ENCODE results near the gene ZNF385C. TPM values are rescaled to one million over a fixed set of nuclear protein-coding genes. Genes with fewer than 3 reads are reported as not detected.
A peak's percentile ranks its signal among the peaks of the same experiment; 100 is the strongest.

Gene ZNF385C
- total and polyA plus RNA-seq, 2 donors = 0.66 to 1.1 TPM

- peak overlapping the region; percentile 46 to 67 for H3K4me3 ChIP-seq (ENCODE audit: low read length in 2 of 2)
- H3K9me3 ChIP-seq (ENCODE audit: control insufficient read depth in 2 of 2, insufficient read depth in 1 of 2, low read length in 1 of 2) = no peaks in the 10 kb centered on the region
- H3K36me3 ChIP-seq (ENCODE audit: control insufficient read depth in 2 of 2, insufficient read depth in 2 of 2, low read length in 1 of 2) = no peaks in the 10 kb centered on the region
- peaks cover 4 to 29% of the 10 kb centered on the region in 2 donors for H3K4me1 ChIP-seq (ENCODE audit: control insufficient read depth in 2 of 2, insufficient read depth in 2 of 2, low read length in 2 of 2)
- peak in 1 of 9 donors; percentile 56 for DNase-seq (ENCODE audit: low read depth in 6 of 9, low spot score in 9 of 9)
- H3K27me3 ChIP-seq (ENCODE audit: control insufficient read depth in 2 of 2, insufficient read depth in 1 of 2, low read length in 1 of 2) = peaks cover 0 to 11% of the 10 kb centered on the region in 2 donors
- H3K27ac ChIP-seq (ENCODE audit: low read depth in 1 of 2, low read length in 1 of 2) = no peak overlapping the region
- WGBS = 2% methylated on average over 67 of the region's 67 CpGs
Observed at GRCh38 chr17:42072323-42073187, 25.7 kb downstream of the ZNF385C start.

- Histone ChIP-seq H3K4me3 (ENCODE audit: low read length in 2 of 2) (peak overlapping the region; percentile 46 to 67), H3K27ac (ENCODE audit: low read depth in 1 of 2, low read length in 1 of 2) (no peak overlapping the region), H3K9me3 (ENCODE audit: control insufficient read depth in 2 of 2, insufficient read depth in 1 of 2, low read length in 1 of 2) (no peaks in the 10 kb centered on the region), H3K27me3 (ENCODE audit: control insufficient read depth in 2 of 2, insufficient read depth in 1 of 2, low read length in 1 of 2) (peaks cover 0 to 11% of the 10 kb centered on the region in 2 donors), H3K36me3 (ENCODE audit: control insufficient read depth in 2 of 2, insufficient read depth in 2 of 2, low read length in 1 of 2) (no peaks in the 10 kb centered on the region), H3K4me1 (ENCODE audit: control insufficient read depth in 2 of 2, insufficient read depth in 2 of 2, low read length in 2 of 2) (peaks cover 6 to 35% of the 10 kb centered on the region in 2 donors)
- DNase-seq (ENCODE audit: low read depth in 6 of 9, low spot score in 9 of 9) = peak in 3 of 9 donors; percentile 40 to 62 (median 47)
- WGBS = 33% methylated on average over 3 of the region's 3 CpGs
Observed at GRCh38 chr17:42071810-42072209, 26.5 kb downstream of the ZNF385C start.

GRCh38 chr17:42068979-42069378 is 29.3 kb downstream of the ZNF385C start:
- no peaks in the 10 kb centered on the region for H3K36me3 ChIP-seq (ENCODE audit: control insufficient read depth in 2 of 2, insufficient read depth in 2 of 2, low read length in 1 of 2)
- H3K27me3 ChIP-seq (ENCODE audit: control insufficient read depth in 2 of 2, insufficient read depth in 1 of 2, low read length in 1 of 2) = peaks cover 0 to 11% of the 10 kb centered on the region in 2 donors
- WGBS = 97% methylated on average over 3 of the region's 3 CpGs
- no peak overlapping the region for H3K27ac ChIP-seq (ENCODE audit: low read depth in 1 of 2, low read length in 1 of 2)
- DNase-seq (ENCODE audit: low read depth in 6 of 9, low spot score in 9 of 9) = no peak
- no peak overlapping the region for H3K4me3 ChIP-seq (ENCODE audit: low read length in 2 of 2)
- no peaks in the 10 kb centered on the region for H3K9me3 ChIP-seq (ENCODE audit: control insufficient read depth in 2 of 2, insufficient read depth in 1 of 2, low read length in 1 of 2)
- peaks cover 14 to 53% of the 10 kb centered on the region in 2 donors for H3K4me1 ChIP-seq (ENCODE audit: control insufficient read depth in 2 of 2, insufficient read depth in 2 of 2, low read length in 2 of 2)

- Histone ChIP-seq H3K27me3 (ENCODE audit: control insufficient read depth in 2 of 2, insufficient read depth in 1 of 2, low read length in 1 of 2) (peaks cover 0 to 7% of the 10 kb centered on the region in 2 donors), H3K27ac (ENCODE audit: low read depth in 1 of 2, low read length in 1 of 2) (no peak overlapping the region), H3K4me1 (ENCODE audit: control insufficient read depth in 2 of 2, insufficient read depth in 2 of 2, low read length in 2 of 2) (peaks cover 27 to 53% of the 10 kb centered on the region in 2 donors), H3K36me3 (ENCODE audit: control insufficient read depth in 2 of 2, insufficient read depth in 2 of 2, low read length in 1 of 2) (no peaks in the 10 kb centered on the region), H3K9me3 (ENCODE audit: control insufficient read depth in 2 of 2, insufficient read depth in 1 of 2, low read length in 1 of 2) (peaks cover 0 to 2% of the 10 kb centered on the region in 2 donors), H3K4me3 (ENCODE audit: low read length in 2 of 2) (no peak overlapping the region)
- peak in 4 of 9 donors; percentile 41 to 71 (median 68) for DNase-seq (ENCODE audit: low read depth in 6 of 9, low spot score in 9 of 9)
- 64% methylated on average over 12 of the region's 12 CpGs for WGBS
Observed at GRCh38 chr17:42067371-42068091, 30.7 kb downstream of the ZNF385C start.

- DNase-seq (ENCODE audit: low read depth in 6 of 9, low spot score in 9 of 9) = peak in 2 of 9 donors; percentile 58 to 71
- no peak overlapping the region for H3K4me3 ChIP-seq (ENCODE audit: low read length in 2 of 2)
- H3K9me3 ChIP-seq (ENCODE audit: control insufficient read depth in 2 of 2, insufficient read depth in 1 of 2, low read length in 1 of 2) = peaks cover 0 to 2% of the 10 kb centered on the region in 2 donors
- peak overlapping the region in 1 of 2 donors; percentile 50 for H3K27ac ChIP-seq (ENCODE audit: low read depth in 1 of 2, low read length in 1 of 2)
- peaks cover 42 to 59% of the 10 kb centered on the region in 2 donors for H3K4me1 ChIP-seq (ENCODE audit: control insufficient read depth in 2 of 2, insufficient read depth in 2 of 2, low read length in 2 of 2)
- WGBS = 50% methylated on average over 2 of the region's 2 CpGs
- H3K27me3 ChIP-seq (ENCODE audit: control insufficient read depth in 2 of 2, insufficient read depth in 1 of 2, low read length in 1 of 2) = no peaks in the 10 kb centered on the region
- H3K36me3 ChIP-seq (ENCODE audit: control insufficient read depth in 2 of 2, insufficient read depth in 2 of 2, low read length in 1 of 2) = no peaks in the 10 kb centered on the region
Observed at GRCh38 chr17:42065201-42065600, 33.1 kb downstream of the ZNF385C start.

- peak in 4 of 9 donors; percentile 43 to 80 (median 57) for DNase-seq (ENCODE audit: low read depth in 6 of 9, low spot score in 9 of 9)
- H3K27me3 ChIP-seq (ENCODE audit: control insufficient read depth in 2 of 2, insufficient read depth in 1 of 2, low read length in 1 of 2) = no peaks in the 10 kb centered on the region
- peaks cover 0 to 2% of the 10 kb centered on the region in 2 donors for H3K9me3 ChIP-seq (ENCODE audit: control insufficient read depth in 2 of 2, insufficient read depth in 1 of 2, low read length in 1 of 2)
- peaks cover 66 to 79% of the 10 kb centered on the region in 2 donors for H3K4me1 ChIP-seq (ENCODE audit: control insufficient read depth in 2 of 2, insufficient read depth in 2 of 2, low read length in 2 of 2)
- WGBS = 31% methylated on average over 14 of the region's 14 CpGs
- H3K4me3 ChIP-seq (ENCODE audit: low read length in 2 of 2) = no peak overlapping the region
- H3K36me3 ChIP-seq (ENCODE audit: control insufficient read depth in 2 of 2, insufficient read depth in 2 of 2, low read length in 1 of 2) = peaks cover 0 to 3% of the 10 kb centered on the region in 2 donors
- peak overlapping the region; percentile 43 to 57 for H3K27ac ChIP-seq (ENCODE audit: low read depth in 1 of 2, low read length in 1 of 2)
Observed at GRCh38 chr17:42062681-42063080, 35.6 kb downstream of the ZNF385C start.

GRCh38 chr17:42061646-42062487 is 36.4 kb downstream of the ZNF385C start:
- H3K4me1 ChIP-seq (ENCODE audit: control insufficient read depth in 2 of 2, insufficient read depth in 2 of 2, low read length in 2 of 2) = peaks cover 71 to 80% of the 10 kb centered on the region in 2 donors
- WGBS = 63% methylated on average over 5 of the region's 5 CpGs
- peak in 1 of 9 donors; percentile 59 for DNase-seq (ENCODE audit: low read depth in 6 of 9, low spot score in 9 of 9)
- no peaks in the 10 kb centered on the region for H3K27me3 ChIP-seq (ENCODE audit: control insufficient read depth in 2 of 2, insufficient read depth in 1 of 2, low read length in 1 of 2)
- peaks cover 0 to 8% of the 10 kb centered on the region in 2 donors for H3K9me3 ChIP-seq (ENCODE audit: control insufficient read depth in 2 of 2, insufficient read depth in 1 of 2, low read length in 1 of 2)
- H3K36me3 ChIP-seq (ENCODE audit: control insufficient read depth in 2 of 2, insufficient read depth in 2 of 2, low read length in 1 of 2) = peaks cover 0 to 3% of the 10 kb centered on the region in 2 donors
- H3K4me3 ChIP-seq (ENCODE audit: low read length in 2 of 2) = no peak overlapping the region
- peak overlapping the region; percentile 55 to 57 for H3K27ac ChIP-seq (ENCODE audit: low read depth in 1 of 2, low read length in 1 of 2)

GRCh38 chr17:42060231-42060630 is 38.0 kb downstream of the ZNF385C start:
- H3K36me3 ChIP-seq (ENCODE audit: control insufficient read depth in 2 of 2, insufficient read depth in 2 of 2, low read length in 1 of 2) = peaks cover 0 to 3% of the 10 kb centered on the region in 2 donors
- H3K9me3 ChIP-seq (ENCODE audit: control insufficient read depth in 2 of 2, insufficient read depth in 1 of 2, low read length in 1 of 2) = peaks cover 0 to 8% of the 10 kb centered on the region in 2 donors
- WGBS = 78% methylated on average over 4 of the region's 4 CpGs
- H3K27me3 ChIP-seq (ENCODE audit: control insufficient read depth in 2 of 2, insufficient read depth in 1 of 2, low read length in 1 of 2) = no peaks in the 10 kb centered on the region
- H3K4me3 ChIP-seq (ENCODE audit: low read length in 2 of 2) = no peak overlapping the region
- peaks cover 73 to 88% of the 10 kb centered on the region in 2 donors for H3K4me1 ChIP-seq (ENCODE audit: control insufficient read depth in 2 of 2, insufficient read depth in 2 of 2, low read length in 2 of 2)
- DNase-seq (ENCODE audit: low read depth in 6 of 9, low spot score in 9 of 9) = no peak
- H3K27ac ChIP-seq (ENCODE audit: low read depth in 1 of 2, low read length in 1 of 2) = peak overlapping the region in 1 of 2 donors; percentile 68
